Adrenal gland (tissue), 5 donors: ENCODE data around the gene YPEL5.

Source experiments
- POLR2A ChIP-seq, 2 donors: fragments of 450-650 bp; IDR thresholded peaks; one replicate each; pipeline ENCODE4 v1.6.1; 2017; ENCODE audit warnings: antibody characterized with exemption in 2 of 2, mild to moderate bottlenecking in 2 of 2, moderate library complexity in 1 of 2
- TF ChIP-seq, protein P1 (sequence below), 6 experiments: fragments of 450-650 bp in 4 of 6; fragments of 200-600 bp in 2 of 6; sonication (generic) in 1 of 6; IDR thresholded peaks; 1 replicate in 5 of 6; 2 replicates in 1 of 6; pipeline versions ENCODE4 v1.5.1 to v1.8.0; 2016 to 2021; ENCODE audit warnings: antibody characterized with exemption in 6 of 6, mild to moderate bottlenecking in 2 of 6, moderate library complexity in 1 of 6
- donor health status: DM: no; HTN: no; CAD: no.

GRCh38 chr2:30150786-30151185 is 4.0 kb downstream of the YPEL5 start:
- TF ChIP-seq, protein P1, sequence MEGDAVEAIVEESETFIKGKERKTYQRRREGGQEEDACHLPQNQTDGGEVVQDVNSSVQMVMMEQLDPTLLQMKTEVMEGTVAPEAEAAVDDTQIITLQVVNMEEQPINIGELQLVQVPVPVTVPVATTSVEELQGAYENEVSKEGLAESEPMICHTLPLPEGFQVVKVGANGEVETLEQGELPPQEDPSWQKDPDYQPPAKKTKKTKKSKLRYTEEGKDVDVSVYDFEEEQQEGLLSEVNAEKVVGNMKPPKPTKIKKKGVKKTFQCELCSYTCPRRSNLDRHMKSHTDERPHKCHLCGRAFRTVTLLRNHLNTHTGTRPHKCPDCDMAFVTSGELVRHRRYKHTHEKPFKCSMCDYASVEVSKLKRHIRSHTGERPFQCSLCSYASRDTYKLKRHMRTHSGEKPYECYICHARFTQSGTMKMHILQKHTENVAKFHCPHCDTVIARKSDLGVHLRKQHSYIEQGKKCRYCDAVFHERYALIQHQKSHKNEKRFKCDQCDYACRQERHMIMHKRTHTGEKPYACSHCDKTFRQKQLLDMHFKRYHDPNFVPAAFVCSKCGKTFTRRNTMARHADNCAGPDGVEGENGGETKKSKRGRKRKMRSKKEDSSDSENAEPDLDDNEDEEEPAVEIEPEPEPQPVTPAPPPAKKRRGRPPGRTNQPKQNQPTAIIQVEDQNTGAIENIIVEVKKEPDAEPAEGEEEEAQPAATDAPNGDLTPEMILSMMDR (IDR thresholded peaks at IDR 0.05), result no peak
- TF ChIP-seq POLR2A (IDR thresholded peaks at IDR 0.05), result no peak
